Neural crest cell (in vitro differentiated cells): ENCODE measurements around the gene NOC3L. TPM values are rescaled to one million over a fixed set of nuclear protein-coding genes. Genes with fewer than 3 reads are reported as not detected.

Source experiments
- DNase-seq: peaks from one replicate; pipeline ENCODE4 v3.0.0; 2021; ENCODE audit warnings: low read depth, mixed read lengths, low spot score
- H3K27ac Mint-ChIP-seq: one replicate; pipeline ENCODE4 v1.8.0; 2021; ENCODE audit warnings: mild to moderate bottlenecking, mixed read lengths; ENCODE audit not compliant: unreplicated experiment
- H3K27me3 Mint-ChIP-seq: 2 replicates; pipeline ENCODE4 v1.8.0; 2021; ENCODE audit warnings: low read depth, mild to moderate bottlenecking, mixed read lengths
- H3K36me3 Mint-ChIP-seq: 2 replicates; pipeline ENCODE4 v1.8.0; 2021; ENCODE audit warnings: low read depth, mild to moderate bottlenecking, mixed read lengths
- H3K4me1 Mint-ChIP-seq: 2 replicates; pipeline ENCODE4 v1.8.0; 2021; ENCODE audit warnings: mixed read lengths
- H3K4me3 Mint-ChIP-seq: one replicate; pipeline ENCODE4 v1.8.0; 2021; ENCODE audit warnings: mild to moderate bottlenecking, mixed read lengths
- H3K9me3 Mint-ChIP-seq: 2 replicates; pipeline ENCODE4 v1.8.0; 2021; ENCODE audit warnings: mixed read lengths
- total RNA-seq: library from RNA; stranded (reverse); gene quantifications from 2 replicates; pipeline ENCODE4 v1.2.1, GENCODE V29; 2021
- TF ChIP-seq, protein P1 (sequence below): fragments of 200-600 bp; sonication (generic); conservative IDR thresholded peaks from 2 replicates; pipeline ENCODE4 v1.5.0; 2021; ENCODE audit warnings: antibody characterized with exemption, mild to moderate bottlenecking

The NOC3L gene
- total RNA-seq, 1 donor from 2014 or later = 25.7 TPM

- Mint-ChIP-seq H3K36me3 (peaks cover 3% of the 10 kb centered on the region), H3K4me1 (no peaks in the 10 kb centered on the region), H3K4me3 (no peak overlapping the region), H3K27me3 (no peaks in the 10 kb centered on the region), H3K27ac (no peak overlapping the region), H3K9me3 (no peaks in the 10 kb centered on the region)
- TF ChIP-seq, protein P1, sequence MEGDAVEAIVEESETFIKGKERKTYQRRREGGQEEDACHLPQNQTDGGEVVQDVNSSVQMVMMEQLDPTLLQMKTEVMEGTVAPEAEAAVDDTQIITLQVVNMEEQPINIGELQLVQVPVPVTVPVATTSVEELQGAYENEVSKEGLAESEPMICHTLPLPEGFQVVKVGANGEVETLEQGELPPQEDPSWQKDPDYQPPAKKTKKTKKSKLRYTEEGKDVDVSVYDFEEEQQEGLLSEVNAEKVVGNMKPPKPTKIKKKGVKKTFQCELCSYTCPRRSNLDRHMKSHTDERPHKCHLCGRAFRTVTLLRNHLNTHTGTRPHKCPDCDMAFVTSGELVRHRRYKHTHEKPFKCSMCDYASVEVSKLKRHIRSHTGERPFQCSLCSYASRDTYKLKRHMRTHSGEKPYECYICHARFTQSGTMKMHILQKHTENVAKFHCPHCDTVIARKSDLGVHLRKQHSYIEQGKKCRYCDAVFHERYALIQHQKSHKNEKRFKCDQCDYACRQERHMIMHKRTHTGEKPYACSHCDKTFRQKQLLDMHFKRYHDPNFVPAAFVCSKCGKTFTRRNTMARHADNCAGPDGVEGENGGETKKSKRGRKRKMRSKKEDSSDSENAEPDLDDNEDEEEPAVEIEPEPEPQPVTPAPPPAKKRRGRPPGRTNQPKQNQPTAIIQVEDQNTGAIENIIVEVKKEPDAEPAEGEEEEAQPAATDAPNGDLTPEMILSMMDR = no peak
- DNase-seq = no peak
Observed at GRCh38 chr10:94349327-94349726, 13.4 kb downstream of the NOC3L start.

DNA sequence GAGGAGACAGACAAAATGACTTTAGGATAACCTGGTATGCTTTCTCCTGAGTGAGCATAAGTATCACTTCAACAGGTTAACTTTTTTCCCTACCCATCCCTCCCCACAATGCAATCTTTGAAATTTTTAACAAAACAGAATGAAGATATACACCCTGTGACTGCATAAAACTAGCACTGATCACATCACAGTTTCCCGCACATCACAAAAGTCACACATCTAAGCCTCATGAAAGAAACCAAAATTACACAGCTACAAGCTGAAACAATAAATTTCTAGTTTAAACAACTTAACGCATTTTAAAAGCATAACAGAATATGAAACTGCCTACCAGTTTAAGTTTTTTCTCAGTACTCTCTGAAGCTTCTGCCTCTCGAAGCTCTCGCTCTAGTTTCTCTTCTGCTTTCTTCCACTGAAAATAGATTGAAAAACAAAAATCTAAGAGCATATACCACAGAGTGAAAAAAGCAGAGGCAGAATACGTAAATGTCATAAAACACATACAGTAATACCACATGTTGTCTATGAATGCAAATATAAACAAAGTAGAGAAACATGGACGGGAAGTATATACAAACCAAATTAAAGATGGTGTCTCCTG lies 18.1 kb downstream of the NOC3L start:
- Mint-ChIP-seq H3K9me3 (no peaks in the 10 kb centered on the region), H3K27me3 (no peaks in the 10 kb centered on the region), H3K4me3 (no peak overlapping the region), H3K36me3 (peaks cover 6% of the 10 kb centered on the region), H3K4me1 (no peaks in the 10 kb centered on the region), H3K27ac (no peak overlapping the region)
- TF ChIP-seq, protein P1 = no peak
- no peak for DNase-seq

GRCh38 chr10:94343151-94343550 lies 19.6 kb downstream of the NOC3L start:
- no peak overlapping the region for H3K27ac Mint-ChIP-seq
- TF ChIP-seq, protein P1 = no peak
- no peak overlapping the region for H3K4me3 Mint-ChIP-seq
- no peaks in the 10 kb centered on the region for H3K27me3 Mint-ChIP-seq
- H3K36me3 Mint-ChIP-seq = peaks cover 3% of the 10 kb centered on the region
- H3K9me3 Mint-ChIP-seq = no peaks in the 10 kb centered on the region
- DNase-seq = no peak
- no peaks in the 10 kb centered on the region for H3K4me1 Mint-ChIP-seq

DNA sequence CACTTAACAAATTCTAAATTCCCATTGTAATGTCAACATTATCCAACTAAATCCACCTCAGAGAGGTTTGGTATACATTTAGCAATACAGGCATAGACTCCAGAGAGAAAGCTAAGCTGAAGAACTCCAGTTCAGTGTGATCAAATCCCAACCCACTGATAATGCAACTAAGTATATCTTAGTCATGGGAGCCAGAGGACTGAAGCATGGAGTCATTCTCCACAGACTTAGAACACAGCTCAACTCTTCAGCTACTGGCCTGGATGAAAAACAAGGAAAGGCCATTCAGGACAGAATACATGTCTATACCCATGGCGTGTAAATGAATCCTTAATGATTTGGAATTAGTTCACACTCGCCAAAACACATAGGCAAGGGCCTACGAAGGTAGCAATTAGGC lies 27.9 kb downstream of the NOC3L start:
- no peak overlapping the region for H3K4me3 Mint-ChIP-seq
- H3K36me3 Mint-ChIP-seq = peaks cover 15% of the 10 kb centered on the region
- H3K27me3 Mint-ChIP-seq = no peaks in the 10 kb centered on the region
- TF ChIP-seq, protein P1 = no peak
- no peak for DNase-seq
- H3K9me3 Mint-ChIP-seq = no peaks in the 10 kb centered on the region
- H3K27ac Mint-ChIP-seq = no peak overlapping the region
- H3K4me1 Mint-ChIP-seq = no peaks in the 10 kb centered on the region

DNA sequence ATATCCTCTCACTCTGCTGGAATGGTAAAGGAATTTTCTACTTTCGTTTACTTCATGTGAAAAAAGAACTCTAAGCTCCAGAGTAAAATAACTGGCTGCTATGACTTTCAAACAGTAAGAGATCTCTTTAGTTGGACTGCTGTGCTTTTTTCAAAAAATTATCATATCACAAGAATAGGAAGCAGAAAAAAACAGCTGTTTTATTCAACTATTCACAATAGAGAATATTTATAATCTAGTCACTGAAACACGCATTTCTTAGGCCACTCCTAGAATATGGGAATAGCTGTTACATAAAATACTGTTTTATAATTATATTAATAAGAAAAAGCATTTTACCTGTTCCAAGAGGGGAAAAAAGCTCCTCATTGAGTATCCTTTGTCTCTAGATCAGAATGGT lies 29.7 kb downstream of the NOC3L start:
- H3K36me3 Mint-ChIP-seq = peaks cover 15% of the 10 kb centered on the region
- TF ChIP-seq, protein P1 = no peak
- no peak for DNase-seq
- no peaks in the 10 kb centered on the region for H3K27me3 Mint-ChIP-seq
- H3K27ac Mint-ChIP-seq = no peak overlapping the region
- no peaks in the 10 kb centered on the region for H3K9me3 Mint-ChIP-seq
- H3K4me1 Mint-ChIP-seq = no peaks in the 10 kb centered on the region
- no peak overlapping the region for H3K4me3 Mint-ChIP-seq
